HL-60 (cell line): ENCODE results near the gene RITA1.

Source experiments
- GABPA ChIP-seq: IDR thresholded peaks from 2 replicates; pipeline ENCODE4 v1.6.1; 2012; ENCODE audit warnings: low read depth
- POLR2AphosphoS5 ChIP-seq: IDR thresholded peaks from 2 replicates; pipeline ENCODE4 v1.6.1; 2012; ENCODE audit warnings: low read depth
- SPI1 ChIP-seq: IDR thresholded peaks from 2 replicates; pipeline ENCODE4 v1.6.1; 2012; ENCODE audit warnings: low read depth, mild to moderate bottlenecking, borderline replicate concordance
- TF ChIP-seq, protein P1 (sequence below): IDR thresholded peaks from one replicate; pipeline ENCODE4 v1.5.1; 2011; ENCODE audit warnings: low read length, control low read depth, inconsistent platforms; ENCODE audit not compliant: insufficient read depth
- TF ChIP-seq, protein P2 (sequence below): IDR thresholded peaks from 2 replicates; pipeline ENCODE4 v1.6.1; 2012; ENCODE audit warnings: low read depth; ENCODE audit not compliant: insufficient replicate concordance

DNA sequence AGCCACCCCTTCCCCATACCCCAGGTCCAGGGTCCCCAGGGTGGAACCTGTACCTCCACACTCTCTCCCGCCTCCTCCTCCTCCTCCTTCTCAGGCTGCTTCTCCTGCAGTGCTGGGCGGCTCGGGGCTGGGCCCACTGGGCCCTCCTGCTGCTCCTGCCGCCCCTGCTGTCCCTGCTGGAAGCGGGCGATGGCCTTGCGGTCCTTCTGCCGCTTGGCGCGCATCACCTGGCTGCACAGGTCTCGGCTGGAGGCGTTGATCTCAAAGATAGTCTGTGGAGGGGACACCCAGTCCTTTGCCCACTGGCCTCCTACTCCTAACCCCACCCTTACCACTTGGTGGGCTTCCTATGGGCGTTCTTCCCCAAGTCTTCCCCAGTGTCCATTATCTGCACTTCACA, 21.5 kb upstream of the RITA1 start:
- TF ChIP-seq, protein P1, sequence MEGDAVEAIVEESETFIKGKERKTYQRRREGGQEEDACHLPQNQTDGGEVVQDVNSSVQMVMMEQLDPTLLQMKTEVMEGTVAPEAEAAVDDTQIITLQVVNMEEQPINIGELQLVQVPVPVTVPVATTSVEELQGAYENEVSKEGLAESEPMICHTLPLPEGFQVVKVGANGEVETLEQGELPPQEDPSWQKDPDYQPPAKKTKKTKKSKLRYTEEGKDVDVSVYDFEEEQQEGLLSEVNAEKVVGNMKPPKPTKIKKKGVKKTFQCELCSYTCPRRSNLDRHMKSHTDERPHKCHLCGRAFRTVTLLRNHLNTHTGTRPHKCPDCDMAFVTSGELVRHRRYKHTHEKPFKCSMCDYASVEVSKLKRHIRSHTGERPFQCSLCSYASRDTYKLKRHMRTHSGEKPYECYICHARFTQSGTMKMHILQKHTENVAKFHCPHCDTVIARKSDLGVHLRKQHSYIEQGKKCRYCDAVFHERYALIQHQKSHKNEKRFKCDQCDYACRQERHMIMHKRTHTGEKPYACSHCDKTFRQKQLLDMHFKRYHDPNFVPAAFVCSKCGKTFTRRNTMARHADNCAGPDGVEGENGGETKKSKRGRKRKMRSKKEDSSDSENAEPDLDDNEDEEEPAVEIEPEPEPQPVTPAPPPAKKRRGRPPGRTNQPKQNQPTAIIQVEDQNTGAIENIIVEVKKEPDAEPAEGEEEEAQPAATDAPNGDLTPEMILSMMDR, result no peak
- TF ChIP-seq POLR2AphosphoS5 (no peak), GABPA (no peak), SPI1 (no peak)
- TF ChIP-seq, protein P2, sequence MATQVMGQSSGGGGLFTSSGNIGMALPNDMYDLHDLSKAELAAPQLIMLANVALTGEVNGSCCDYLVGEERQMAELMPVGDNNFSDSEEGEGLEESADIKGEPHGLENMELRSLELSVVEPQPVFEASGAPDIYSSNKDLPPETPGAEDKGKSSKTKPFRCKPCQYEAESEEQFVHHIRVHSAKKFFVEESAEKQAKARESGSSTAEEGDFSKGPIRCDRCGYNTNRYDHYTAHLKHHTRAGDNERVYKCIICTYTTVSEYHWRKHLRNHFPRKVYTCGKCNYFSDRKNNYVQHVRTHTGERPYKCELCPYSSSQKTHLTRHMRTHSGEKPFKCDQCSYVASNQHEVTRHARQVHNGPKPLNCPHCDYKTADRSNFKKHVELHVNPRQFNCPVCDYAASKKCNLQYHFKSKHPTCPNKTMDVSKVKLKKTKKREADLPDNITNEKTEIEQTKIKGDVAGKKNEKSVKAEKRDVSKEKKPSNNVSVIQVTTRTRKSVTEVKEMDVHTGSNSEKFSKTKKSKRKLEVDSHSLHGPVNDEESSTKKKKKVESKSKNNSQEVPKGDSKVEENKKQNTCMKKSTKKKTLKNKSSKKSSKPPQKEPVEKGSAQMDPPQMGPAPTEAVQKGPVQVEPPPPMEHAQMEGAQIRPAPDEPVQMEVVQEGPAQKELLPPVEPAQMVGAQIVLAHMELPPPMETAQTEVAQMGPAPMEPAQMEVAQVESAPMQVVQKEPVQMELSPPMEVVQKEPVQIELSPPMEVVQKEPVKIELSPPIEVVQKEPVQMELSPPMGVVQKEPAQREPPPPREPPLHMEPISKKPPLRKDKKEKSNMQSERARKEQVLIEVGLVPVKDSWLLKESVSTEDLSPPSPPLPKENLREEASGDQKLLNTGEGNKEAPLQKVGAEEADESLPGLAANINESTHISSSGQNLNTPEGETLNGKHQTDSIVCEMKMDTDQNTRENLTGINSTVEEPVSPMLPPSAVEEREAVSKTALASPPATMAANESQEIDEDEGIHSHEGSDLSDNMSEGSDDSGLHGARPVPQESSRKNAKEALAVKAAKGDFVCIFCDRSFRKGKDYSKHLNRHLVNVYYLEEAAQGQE, result no peak
